Measurements from ENCODE around the gene ANKRD11.

DNA sequence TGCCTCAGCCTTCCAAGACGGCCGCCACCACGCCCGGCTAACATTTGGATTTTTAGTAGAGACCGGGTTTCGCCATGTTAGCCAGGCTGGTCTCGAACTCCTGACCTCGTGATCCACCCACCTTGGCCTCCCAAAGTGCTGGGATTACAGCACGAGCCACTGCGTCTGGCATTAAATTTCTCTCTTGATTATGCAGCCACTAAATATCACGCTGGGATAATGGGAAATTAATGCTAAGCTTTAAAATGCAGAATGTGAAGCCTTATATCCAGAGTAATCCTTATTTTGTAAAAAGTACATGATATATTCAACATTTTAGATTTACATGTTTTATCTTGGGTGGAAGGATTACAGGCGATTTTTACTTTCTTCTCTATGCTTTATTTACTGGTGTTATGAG, 89.2 kb downstream of the ANKRD11 start:
- TF ChIP-seq, protein P1, sequence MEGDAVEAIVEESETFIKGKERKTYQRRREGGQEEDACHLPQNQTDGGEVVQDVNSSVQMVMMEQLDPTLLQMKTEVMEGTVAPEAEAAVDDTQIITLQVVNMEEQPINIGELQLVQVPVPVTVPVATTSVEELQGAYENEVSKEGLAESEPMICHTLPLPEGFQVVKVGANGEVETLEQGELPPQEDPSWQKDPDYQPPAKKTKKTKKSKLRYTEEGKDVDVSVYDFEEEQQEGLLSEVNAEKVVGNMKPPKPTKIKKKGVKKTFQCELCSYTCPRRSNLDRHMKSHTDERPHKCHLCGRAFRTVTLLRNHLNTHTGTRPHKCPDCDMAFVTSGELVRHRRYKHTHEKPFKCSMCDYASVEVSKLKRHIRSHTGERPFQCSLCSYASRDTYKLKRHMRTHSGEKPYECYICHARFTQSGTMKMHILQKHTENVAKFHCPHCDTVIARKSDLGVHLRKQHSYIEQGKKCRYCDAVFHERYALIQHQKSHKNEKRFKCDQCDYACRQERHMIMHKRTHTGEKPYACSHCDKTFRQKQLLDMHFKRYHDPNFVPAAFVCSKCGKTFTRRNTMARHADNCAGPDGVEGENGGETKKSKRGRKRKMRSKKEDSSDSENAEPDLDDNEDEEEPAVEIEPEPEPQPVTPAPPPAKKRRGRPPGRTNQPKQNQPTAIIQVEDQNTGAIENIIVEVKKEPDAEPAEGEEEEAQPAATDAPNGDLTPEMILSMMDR (optimal IDR thresholded peaks at IDR 0.05 in 1 of 3, IDR thresholded peaks at IDR 0.05 in 1 of 3, conservative IDR thresholded peaks at IDR 0.05 in 1 of 3; ENCODE audit: extremely low read depth in 1 of 3, insufficient read depth in 2 of 3, low read length in 3 of 3): no peak
- no peak for TF ChIP-seq EZH2 (IDR thresholded peaks at IDR 0.05; ENCODE audit: low read length)
